Measurements from ENCODE around the gene HID1. TPM values are rescaled to one million over a fixed set of nuclear protein-coding genes. Genes with fewer than 3 reads are reported as not detected.

Gene HID1
- total and polyA plus RNA-seq, 2 of the 4 experiments (the other 2 are of a cell fraction) = 0.18 to 1.7 TPM

DNA sequence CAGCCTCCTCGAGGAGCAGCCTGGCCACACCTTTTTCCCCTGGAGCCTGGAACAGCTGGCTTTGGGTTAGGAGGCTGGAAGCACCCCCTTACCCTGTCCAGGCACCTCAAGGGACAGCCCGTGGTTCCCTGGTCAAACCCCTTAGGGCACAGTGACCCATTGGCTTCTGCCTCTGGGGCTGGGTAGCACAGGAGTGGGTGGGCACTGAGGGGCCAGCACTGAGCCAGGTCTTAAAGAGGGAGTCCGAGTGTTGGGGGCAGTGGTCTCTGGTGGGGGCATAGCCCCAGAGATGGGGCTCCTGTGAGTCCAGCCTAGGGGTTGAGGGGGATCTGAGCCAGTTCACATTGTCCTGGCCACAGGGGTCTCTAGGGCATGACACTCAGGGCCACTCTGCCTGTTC lies 21.5 kb downstream of the HID1 start:
- H2AK9ac ChIP-seq (replicated peaks; ENCODE audit: low read depth, low read length, poor library complexity) = no peak overlapping the region
- in situ Hi-C loops (cut with MboI; ENCODE audit: low sequenced_read_pairs) = loop anchor here (10.0 kb wide), 1 partner anchor 206 kb away; the partner anchor contains the start of gene NHERF1
- H3K9me3 ChIP-seq (ENCODE audit: control insufficient read depth, insufficient read depth, low read length) = no peaks in the 10 kb centered on the region
- H2AFZ ChIP-seq (replicated peaks; ENCODE audit: low read length, poor library complexity) = no peak overlapping the region
- H3K27me3 ChIP-seq (ENCODE audit: control insufficient read depth, insufficient read depth, low read length) = peaks cover 51% of the 10 kb centered on the region
- no peak overlapping the region for H3K14ac ChIP-seq (replicated peaks; ENCODE audit: low read depth, low read length)
- H4K5ac ChIP-seq (ENCODE audit: low read depth, low read length) = no peak overlapping the region
- H4K91ac ChIP-seq (ENCODE audit: insufficient read depth, low read depth, low read length) = no peak overlapping the region
- DNase-seq = no peak
- no peak for ATAC-seq (ENCODE audit: low read depth)
- no peak overlapping the region for H3K4me2 ChIP-seq (ENCODE audit: low read depth, low read length)
- H3K4ac ChIP-seq (ENCODE audit: low read depth, low read length) = no peak overlapping the region
- H2AK5ac ChIP-seq (ENCODE audit: low read depth, low read length) = no peak overlapping the region
- no peaks in the 10 kb centered on the region for H3K79me1 ChIP-seq (ENCODE audit: low read depth in 1 of 2, low read length in 2 of 2)
- H3K9me1 ChIP-seq (ENCODE audit: insufficient read depth, low read length) = no peaks in the 10 kb centered on the region
- BruUV-seq (replicated peaks) = no TSS peak
- no peak overlapping the region for H3K18ac ChIP-seq (ENCODE audit: low read depth, low read length)
- TF ChIP-seq CEBPB (IDR thresholded peaks at IDR 0.05; ENCODE audit: low read depth, low read length) (no peak), POLR2A (IDR thresholded peaks at IDR 0.05; ENCODE audit: low read depth, low read length) (no peak), RFX5 (IDR thresholded peaks at IDR 0.05; ENCODE audit: low read depth, low read length) (no peak), MAZ (IDR thresholded peaks at IDR 0.05; ENCODE audit: borderline replicate concordance, low read depth, low read length) (no peak), CHD1 (IDR thresholded peaks at IDR 0.05; ENCODE audit: low read depth, low read length) (no peak), RAD21 (IDR thresholded peaks at IDR 0.05; ENCODE audit: low read length) (no peak), MAFK (IDR thresholded peaks at IDR 0.05; ENCODE audit: low read depth, low read length) (no peak), FOS (IDR thresholded peaks at IDR 0.05; ENCODE audit: low read depth, low read length) (no peak), MXI1 (IDR thresholded peaks at IDR 0.05; ENCODE audit: borderline replicate concordance, low read depth, low read length) (no peak), NFE2L2 (IDR thresholded peaks at IDR 0.05; ENCODE audit: low read depth, low read length) (no peak), RCOR1 (IDR thresholded peaks at IDR 0.05; ENCODE audit: insufficient replicate concordance, low read length) (no peak), SMC3 (IDR thresholded peaks at IDR 0.05; ENCODE audit: low read depth, low read length) (no peak)
- TF ChIP-seq, protein P1, sequence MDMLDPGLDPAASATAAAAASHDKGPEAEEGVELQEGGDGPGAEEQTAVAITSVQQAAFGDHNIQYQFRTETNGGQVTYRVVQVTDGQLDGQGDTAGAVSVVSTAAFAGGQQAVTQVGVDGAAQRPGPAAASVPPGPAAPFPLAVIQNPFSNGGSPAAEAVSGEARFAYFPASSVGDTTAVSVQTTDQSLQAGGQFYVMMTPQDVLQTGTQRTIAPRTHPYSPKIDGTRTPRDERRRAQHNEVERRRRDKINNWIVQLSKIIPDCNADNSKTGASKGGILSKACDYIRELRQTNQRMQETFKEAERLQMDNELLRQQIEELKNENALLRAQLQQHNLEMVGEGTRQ (IDR thresholded peaks at IDR 0.05; ENCODE audit: low read depth, low read length) = no peak
- TF ChIP-seq, protein P2, sequence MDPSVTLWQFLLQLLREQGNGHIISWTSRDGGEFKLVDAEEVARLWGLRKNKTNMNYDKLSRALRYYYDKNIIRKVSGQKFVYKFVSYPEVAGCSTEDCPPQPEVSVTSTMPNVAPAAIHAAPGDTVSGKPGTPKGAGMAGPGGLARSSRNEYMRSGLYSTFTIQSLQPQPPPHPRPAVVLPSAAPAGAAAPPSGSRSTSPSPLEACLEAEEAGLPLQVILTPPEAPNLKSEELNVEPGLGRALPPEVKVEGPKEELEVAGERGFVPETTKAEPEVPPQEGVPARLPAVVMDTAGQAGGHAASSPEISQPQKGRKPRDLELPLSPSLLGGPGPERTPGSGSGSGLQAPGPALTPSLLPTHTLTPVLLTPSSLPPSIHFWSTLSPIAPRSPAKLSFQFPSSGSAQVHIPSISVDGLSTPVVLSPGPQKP (IDR thresholded peaks at IDR 0.05; ENCODE audit: borderline replicate concordance, low read depth, low read length) = no peak
- TF ChIP-seq, protein P3, sequence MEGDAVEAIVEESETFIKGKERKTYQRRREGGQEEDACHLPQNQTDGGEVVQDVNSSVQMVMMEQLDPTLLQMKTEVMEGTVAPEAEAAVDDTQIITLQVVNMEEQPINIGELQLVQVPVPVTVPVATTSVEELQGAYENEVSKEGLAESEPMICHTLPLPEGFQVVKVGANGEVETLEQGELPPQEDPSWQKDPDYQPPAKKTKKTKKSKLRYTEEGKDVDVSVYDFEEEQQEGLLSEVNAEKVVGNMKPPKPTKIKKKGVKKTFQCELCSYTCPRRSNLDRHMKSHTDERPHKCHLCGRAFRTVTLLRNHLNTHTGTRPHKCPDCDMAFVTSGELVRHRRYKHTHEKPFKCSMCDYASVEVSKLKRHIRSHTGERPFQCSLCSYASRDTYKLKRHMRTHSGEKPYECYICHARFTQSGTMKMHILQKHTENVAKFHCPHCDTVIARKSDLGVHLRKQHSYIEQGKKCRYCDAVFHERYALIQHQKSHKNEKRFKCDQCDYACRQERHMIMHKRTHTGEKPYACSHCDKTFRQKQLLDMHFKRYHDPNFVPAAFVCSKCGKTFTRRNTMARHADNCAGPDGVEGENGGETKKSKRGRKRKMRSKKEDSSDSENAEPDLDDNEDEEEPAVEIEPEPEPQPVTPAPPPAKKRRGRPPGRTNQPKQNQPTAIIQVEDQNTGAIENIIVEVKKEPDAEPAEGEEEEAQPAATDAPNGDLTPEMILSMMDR (conservative IDR thresholded peaks at IDR 0.05; ENCODE audit: low read depth, low read length) = no peak
- no peak overlapping the region for H2BK5ac ChIP-seq (ENCODE audit: low read depth, low read length, poor library complexity, severe bottlenecking)
- no peaks in the 10 kb centered on the region for H4K20me1 ChIP-seq (ENCODE audit: insufficient read depth, low read length)
- no CpG with 5 or more reads among the region's 3 CpGs for WGBS, 2 experiments (ENCODE audit: extremely low coverage in 2 of 2, insufficient read length in 1 of 2)
- H3K4me3 ChIP-seq (ENCODE audit: insufficient read depth, low read depth, low read length) = no peak overlapping the region
- no peak overlapping the region for H3K27ac ChIP-seq (ENCODE audit: insufficient read depth, low read length)
- H2BK120ac ChIP-seq (ENCODE audit: low read depth, low read length) = no peak overlapping the region
- no peak overlapping the region for H2BK20ac ChIP-seq (ENCODE audit: low read depth, low read length)
- H3K23ac ChIP-seq (ENCODE audit: low read depth, low read length) = no peak overlapping the region
- CTCF ChIA-PET = no interaction called here
- H4K8ac ChIP-seq (ENCODE audit: low read depth in 2 of 2, low read length in 2 of 2) = no peak overlapping the region
- H3K36me3 ChIP-seq (ENCODE audit: control insufficient read depth, insufficient read depth, low read length) = no peaks in the 10 kb centered on the region
- H2BK15ac ChIP-seq (ENCODE audit: low read depth, low read length) = no peak overlapping the region
- POLR2A ChIA-PET (ENCODE audit: unreplicated experiment) = no interaction called here
- H3K9ac ChIP-seq (ENCODE audit: low read depth, low read length) = no peak overlapping the region
- intact Hi-C loops (cut with micrococcal nuclease) = no loop called here
- no peak overlapping the region for H3K56ac ChIP-seq (ENCODE audit: extremely low read depth, insufficient read depth, low read length)
- dilution Hi-C loops (cut with HindIII; ENCODE audit: low sequenced_read_pairs, unreplicated experiment) = no loop called here
- no peaks in the 10 kb centered on the region for H3K4me1 ChIP-seq (ENCODE audit: control insufficient read depth, insufficient read depth, low read length)
